HCT116 (cell line): ENCODE data around the gene DNPEP. TPM values are rescaled to one million over a fixed set of nuclear protein-coding genes. Genes with fewer than 3 reads are reported as not detected.

Experiments
- ATAC-seq: fragments of 200-7000 bp; cut with Tn5 transposase; 2 replicates; pipeline ENCODE4 v1.9.1; 2020; ENCODE audit warnings: mild to moderate bottlenecking, moderate library complexity
- BruUV-seq: library from RNA; stranded (reverse); fragments of 400-500 nt; replicated peaks from 2 replicates; lab custom pipeline; 2021; lab: Mats Ljungman, UMichigan
- CTCF ChIA-PET: fragments of 300-600 bp; sonication (Branson Sonifier 250); formaldehyde crosslinking; loops from one replicate; lab custom pipeline; 2021; ENCODE audit warnings: antibody characterized with exemption; lab: Charles Lee
- POLR2A ChIA-PET: fragments of 300-600, 350-600 bp; sonication (Branson Sonifier 250); formaldehyde crosslinking; loops from one replicate; lab custom pipeline; 2021; ENCODE audit warnings: antibody characterized with exemption; lab: Charles Lee
- RAD21 ChIA-PET, 2 experiments: fragments of 300-600 bp; sonication (Branson Sonifier 250); formaldehyde crosslinking; loops; one replicate each; lab custom pipeline; 2023; ENCODE audit warnings: low total read pairs in 2 of 2; ENCODE audit not compliant: uncharacterized antibody in 2 of 2, unreplicated experiment in 2 of 2, low non-redundant PET in 1 of 2; lab: Charles Lee
- DNase-seq: peaks from one replicate; pipeline ENCODE4 v3.0.0-alpha.2; 2010; ENCODE audit warnings: low read depth, low spot score
- H2AFZ ChIP-seq: fragments of 200-600 bp; shearing (Covaris generic), sonication (generic); 2 replicates; pipeline ENCODE4 v1.6.1; 2017; ENCODE audit warnings: low read depth, mixed run types, mixed read lengths, antibody characterized with exemption, low read length; ENCODE audit not compliant: poor library complexity, severe bottlenecking
- H3K27ac ChIP-seq: 2 replicates; pipeline ENCODE4 v1.5.1; 2012; ENCODE audit warnings: low read depth, low read length
- H3K27me3 ChIP-seq: fragments of 200-600 bp; sonication (generic); 2 replicates; pipeline ENCODE4 v1.6.1; 2016; ENCODE audit warnings: mixed run types, low read length, mixed read lengths; ENCODE audit not compliant: insufficient read depth
- H3K36me3 ChIP-seq, 2 experiments: fragments of 200-500 bp in 1 of 2; fragments of 200-600 bp in 1 of 2; sonication (Bioruptor generic) in 1 of 2; sonication (generic) in 1 of 2; 2 replicates each; pipeline versions ENCODE4 v1.5.1 to v1.6.1; 2014 to 2016; ENCODE audit warnings: low read length in 2 of 2, inconsistent platforms in 1 of 2, mixed read lengths in 1 of 2, mixed run types in 1 of 2; ENCODE audit not compliant: insufficient read depth in 2 of 2, control insufficient read depth in 1 of 2
- H3K4me1 ChIP-seq, 2 experiments: fragments of 200-600 bp in 1 of 2; sonication (generic) in 1 of 2; 2 replicates each; pipeline versions ENCODE4 v1.5.1 to v1.6.1; 2012 to 2017; ENCODE audit warnings: low read length in 2 of 2, inconsistent platforms in 1 of 2, mild to moderate bottlenecking in 1 of 2, mixed read lengths in 1 of 2, mixed run types in 1 of 2, moderate library complexity in 1 of 2; ENCODE audit not compliant: insufficient read depth in 2 of 2, control insufficient read depth in 1 of 2
- H3K4me2 ChIP-seq: fragments of 200-600 bp; sonication (generic); 2 replicates; pipeline ENCODE4 v1.6.1; 2017; ENCODE audit warnings: mixed run types, low read length, mixed read lengths
- H3K4me3 ChIP-seq, 2 experiments: fragments of 200-600 bp in 1 of 2; sonication (generic) in 1 of 2; replicated peaks in 1 of 2; 2 replicates each; pipeline ENCODE4 v1.5.1; 2011 to 2016; ENCODE audit warnings: low read length in 2 of 2, control low read depth in 1 of 2, low read depth in 1 of 2, mild to moderate bottlenecking in 1 of 2, mixed read lengths in 1 of 2, mixed run types in 1 of 2
- H3K79me2 ChIP-seq: fragments of 200-600 bp; sonication (generic); 2 replicates; pipeline ENCODE4 v1.6.1; 2017; ENCODE audit warnings: mild to moderate bottlenecking, mixed run types, low read length, moderate library complexity, mixed read lengths; ENCODE audit not compliant: insufficient read depth
- H3K9ac ChIP-seq: fragments of 200-600 bp; sonication (generic); 2 replicates; pipeline ENCODE4 v1.6.1; 2016; ENCODE audit warnings: low read length, mixed read lengths
- H3K9me2 ChIP-seq: fragments of 200-600 bp; sonication (generic), shearing (Covaris generic); 2 replicates; pipeline ENCODE4 v1.6.1; 2017; ENCODE audit warnings: mixed run types, mild to moderate bottlenecking, moderate library complexity; ENCODE audit not compliant: insufficient read depth
- H3K9me3 ChIP-seq, 2 experiments: fragments of 200-500 bp in 1 of 2; fragments of 200-600 bp in 1 of 2; sonication (Bioruptor generic) in 1 of 2; sonication (generic) in 1 of 2; 2 replicates each; pipeline ENCODE4 v1.6.1; 2014 to 2017; ENCODE audit warnings: low read length in 2 of 2, mixed read lengths in 2 of 2, inconsistent platforms in 1 of 2, low read depth in 1 of 2, mild to moderate bottlenecking in 1 of 2, mixed run types in 1 of 2, moderate library complexity in 1 of 2; ENCODE audit not compliant: control insufficient read depth in 1 of 2, insufficient read depth in 1 of 2
- H4K20me1 ChIP-seq: fragments of 200-600 bp; sonication (generic), shearing (Covaris generic); 2 replicates; pipeline ENCODE4 v1.6.1; 2017; ENCODE audit warnings: mixed run types, mild to moderate bottlenecking, moderate library complexity; ENCODE audit not compliant: insufficient read depth
- EGR1 ChIP-seq: IDR thresholded peaks from 2 replicates; pipeline ENCODE4 v1.6.1; 2012; ENCODE audit warnings: low read depth
- JUND ChIP-seq: IDR thresholded peaks from 2 replicates; pipeline ENCODE4 v1.6.1; 2012
- POLR2A ChIP-seq: IDR thresholded peaks from 2 replicates; pipeline ENCODE4 v1.7.0; 2011; ENCODE audit warnings: borderline replicate concordance; ENCODE audit not compliant: insufficient read depth, insufficient read length; ENCODE audit errors: extremely low read depth
- SIN3A ChIP-seq: IDR thresholded peaks from 2 replicates; pipeline ENCODE4 v1.6.1; 2012; ENCODE audit warnings: low read depth
- intact Hi-C: fragments of 100-400 bp; cut with micrococcal nuclease; formaldehyde crosslinking; loops from 2 replicates; pipeline ENCODE4 v1.10.0; 2022
- total RNA-seq: library from RNA; stranded (reverse); gene quantifications from one replicate; pipeline ENCODE4 v1.2.1, GENCODE V29; 2021; ENCODE audit not compliant: unreplicated experiment
- TF ChIP-seq, protein P1 (sequence below): IDR thresholded peaks from 2 replicates; pipeline ENCODE4 v1.6.1; 2012
- TF ChIP-seq, protein P2 (sequence below), 3 experiments: fragments of 200-600 bp in 1 of 3; sonication (generic) in 1 of 3; IDR thresholded peaks in 2 of 3; conservative IDR thresholded peaks in 1 of 3; 2 replicates each; pipeline ENCODE4 v1.5.1; 2012 to 2017; ENCODE audit warnings: low read depth in 2 of 3, low read length in 2 of 3, antibody characterized with exemption in 1 of 3, borderline replicate concordance in 1 of 3, control low read depth in 1 of 3, mild to moderate bottlenecking in 1 of 3, mixed read lengths in 1 of 3, mixed run types in 1 of 3, moderate library complexity in 1 of 3; ENCODE audit not compliant: insufficient read depth in 1 of 3

Gene DNPEP
- total RNA-seq, 1 experiment from 2014 or later = 80.1 TPM

DNA sequence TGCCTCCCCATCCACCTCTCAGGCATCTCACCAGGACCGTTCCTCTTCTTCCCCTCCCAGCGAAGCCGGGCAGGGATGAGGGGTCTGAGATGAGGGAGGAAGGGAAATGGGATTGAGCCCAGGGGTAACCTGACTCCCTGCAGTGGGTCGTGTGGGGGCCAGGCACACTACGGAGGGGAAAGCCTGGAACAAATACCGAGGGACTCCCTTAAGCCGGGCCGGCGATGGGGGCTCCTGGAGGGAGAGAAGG lies 46.7 kb upstream of the DNPEP start:
- Histone ChIP-seq H3K27me3 (no peaks in the 10 kb centered on the region), H3K9me3 (no peaks in the 10 kb centered on the region), H2AFZ (peak overlapping the region; percentile 99), H3K4me1 (peaks cover 6 to 22% of the 10 kb centered on the region in 2 experiments), H3K4me3 (no peak overlapping the region), H3K27ac (peak overlapping the region; percentile 35; the same call in 1 of the 2 replicates), H3K9me2 (no peaks in the 10 kb centered on the region), H3K4me2 (peak overlapping the region; percentile 41), H4K20me1 (no peaks in the 10 kb centered on the region), H3K9ac (no peak overlapping the region), H3K36me3 (no peaks in the 10 kb centered on the region), H3K79me2 (no peaks in the 10 kb centered on the region)
- intact Hi-C loops = loop anchor here (2.0 kb wide), 1 partner anchor 32 kb away; no protein-coding TSS in a partner anchor
- BruUV-seq = no TSS peak
- ChIA-PET POLR2A (interaction anchor here (1.0 kb wide), 1 partner anchor 31 kb away, joined by 4 read pairs; no protein-coding TSS in a partner anchor), CTCF (interaction anchor here (0.7 to 1.5 kb wide), 9 partner anchors 8 to 64 kb away, joined by 3 to 17 read pairs (median 3); partner anchors contain the start of gene GMPPA), RAD21 (no interaction called here)
- no peak for DNase-seq
- TF ChIP-seq SIN3A (no peak), JUND (no peak), EGR1 (no peak), POLR2A (no peak)
- TF ChIP-seq, protein P1, sequence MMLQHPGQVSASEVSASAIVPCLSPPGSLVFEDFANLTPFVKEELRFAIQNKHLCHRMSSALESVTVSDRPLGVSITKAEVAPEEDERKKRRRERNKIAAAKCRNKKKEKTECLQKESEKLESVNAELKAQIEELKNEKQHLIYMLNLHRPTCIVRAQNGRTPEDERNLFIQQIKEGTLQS = no peak
- TF ChIP-seq, protein P2, sequence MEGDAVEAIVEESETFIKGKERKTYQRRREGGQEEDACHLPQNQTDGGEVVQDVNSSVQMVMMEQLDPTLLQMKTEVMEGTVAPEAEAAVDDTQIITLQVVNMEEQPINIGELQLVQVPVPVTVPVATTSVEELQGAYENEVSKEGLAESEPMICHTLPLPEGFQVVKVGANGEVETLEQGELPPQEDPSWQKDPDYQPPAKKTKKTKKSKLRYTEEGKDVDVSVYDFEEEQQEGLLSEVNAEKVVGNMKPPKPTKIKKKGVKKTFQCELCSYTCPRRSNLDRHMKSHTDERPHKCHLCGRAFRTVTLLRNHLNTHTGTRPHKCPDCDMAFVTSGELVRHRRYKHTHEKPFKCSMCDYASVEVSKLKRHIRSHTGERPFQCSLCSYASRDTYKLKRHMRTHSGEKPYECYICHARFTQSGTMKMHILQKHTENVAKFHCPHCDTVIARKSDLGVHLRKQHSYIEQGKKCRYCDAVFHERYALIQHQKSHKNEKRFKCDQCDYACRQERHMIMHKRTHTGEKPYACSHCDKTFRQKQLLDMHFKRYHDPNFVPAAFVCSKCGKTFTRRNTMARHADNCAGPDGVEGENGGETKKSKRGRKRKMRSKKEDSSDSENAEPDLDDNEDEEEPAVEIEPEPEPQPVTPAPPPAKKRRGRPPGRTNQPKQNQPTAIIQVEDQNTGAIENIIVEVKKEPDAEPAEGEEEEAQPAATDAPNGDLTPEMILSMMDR (IDR thresholded peaks at IDR 0.05 in 2 of 3, conservative IDR thresholded peaks at IDR 0.05 in 1 of 3; ENCODE audit: borderline replicate concordance in 1 of 3, insufficient read depth in 1 of 3, low read depth in 2 of 3, low read length in 2 of 3) = no peak
- ATAC-seq = no peak; the same call in 1 of the 2 replicates
